H9 (cell line): Measurements from ENCODE around the gene LRRFIP2. TPM values are rescaled to one million over a fixed set of nuclear protein-coding genes. Genes with fewer than 3 reads are reported as not detected.

Experiments
- DNase-seq: peaks from one replicate; pipeline ENCODE4 v3.0.0-alpha.2; 2017
- H2AFZ ChIP-seq: one replicate; pipeline ENCODE4 v1.6.1; 2013; ENCODE audit warnings: mild to moderate bottlenecking, low read length, control low read depth, moderate library complexity
- H2AK5ac ChIP-seq: 2 replicates; pipeline ENCODE4 v1.6.1; 2013; ENCODE audit warnings: low read length, control low read depth, mixed read lengths; ENCODE audit not compliant: insufficient read length
- H2BK120ac ChIP-seq: one replicate; pipeline ENCODE4 v1.6.1; 2013; ENCODE audit warnings: low read depth, mild to moderate bottlenecking, low read length, control low read depth, inconsistent platforms; ENCODE audit not compliant: poor library complexity, severe bottlenecking
- H2BK12ac ChIP-seq: 2 replicates; pipeline ENCODE4 v1.6.1; 2013; ENCODE audit warnings: low read length, control low read depth, mixed read lengths, low read depth; ENCODE audit not compliant: insufficient read length
- H2BK15ac ChIP-seq: 2 replicates; pipeline ENCODE4 v1.6.1; 2013; ENCODE audit warnings: low read depth, low read length, control low read depth
- H2BK20ac ChIP-seq: one replicate; pipeline ENCODE4 v1.6.1; 2013; ENCODE audit warnings: low read depth, mild to moderate bottlenecking, low read length, control low read depth, inconsistent platforms; ENCODE audit not compliant: poor library complexity, severe bottlenecking
- H2BK5ac ChIP-seq: 2 replicates; pipeline ENCODE4 v1.6.1; 2013; ENCODE audit warnings: low read length, control low read depth, mixed read lengths; ENCODE audit not compliant: insufficient read length
- H3K14ac ChIP-seq: 2 replicates; pipeline ENCODE4 v1.6.1; 2013; ENCODE audit warnings: low read length, control low read depth; ENCODE audit not compliant: insufficient read depth
- H3K18ac ChIP-seq: 2 replicates; pipeline ENCODE4 v1.6.1; 2013; ENCODE audit warnings: low read depth, mild to moderate bottlenecking, mixed read lengths, low read length, control low read depth; ENCODE audit not compliant: insufficient read length
- H3K23ac ChIP-seq: 2 replicates; pipeline ENCODE4 v1.6.1; 2013; ENCODE audit warnings: low read length, control low read depth, mixed read lengths, low read depth; ENCODE audit not compliant: insufficient read length
- H3K23me2 ChIP-seq: 2 replicates; pipeline ENCODE4 v1.6.1; 2013; ENCODE audit warnings: low read depth, mild to moderate bottlenecking, mixed read lengths, low read length, control low read depth; ENCODE audit not compliant: insufficient read length, poor library complexity, severe bottlenecking
- H3K27ac ChIP-seq: 2 replicates; pipeline ENCODE4 v1.5.1; 2013; ENCODE audit warnings: low read length, control low read depth, mixed read lengths, low read depth; ENCODE audit not compliant: insufficient read length
- H3K27me3 ChIP-seq: 2 replicates; pipeline ENCODE4 v1.6.1; 2013; ENCODE audit warnings: low read length, control low read depth, inconsistent platforms; ENCODE audit not compliant: insufficient read depth
- H3K4ac ChIP-seq: 2 replicates; pipeline ENCODE4 v1.6.1; 2013; ENCODE audit warnings: low read depth, mild to moderate bottlenecking, control low read depth, inconsistent platforms, low read length, moderate library complexity
- H3K4me1 ChIP-seq: 2 replicates; pipeline ENCODE4 v1.6.1; 2013; ENCODE audit warnings: low read length, control low read depth, inconsistent platforms; ENCODE audit not compliant: insufficient read depth
- H3K4me2 ChIP-seq: 2 replicates; pipeline ENCODE4 v1.6.1; 2013; ENCODE audit warnings: low read length, control low read depth, mixed read lengths; ENCODE audit not compliant: insufficient read length, insufficient read depth
- H3K56ac ChIP-seq: 2 replicates; pipeline ENCODE4 v1.6.1; 2013; ENCODE audit warnings: low read depth, mild to moderate bottlenecking, mixed read lengths, low read length, control low read depth; ENCODE audit not compliant: insufficient read length
- H3K79me1 ChIP-seq: 2 replicates; pipeline ENCODE4 v1.6.1; 2013; ENCODE audit warnings: low read depth, mild to moderate bottlenecking, moderate library complexity, low read length, control low read depth, inconsistent platforms; ENCODE audit not compliant: insufficient read depth, poor library complexity, severe bottlenecking
- H3K79me2 ChIP-seq: 2 replicates; pipeline ENCODE4 v1.6.1; 2013; ENCODE audit warnings: low read length, control low read depth, inconsistent platforms; ENCODE audit not compliant: insufficient read depth
- H3K9ac ChIP-seq: 2 replicates; pipeline ENCODE4 v1.6.1; 2013; ENCODE audit warnings: low read length, control low read depth, mixed read lengths; ENCODE audit not compliant: insufficient read length; ENCODE audit errors: extremely low read depth
- H3K9me3 ChIP-seq: one replicate; pipeline ENCODE4 v1.6.1; 2013; ENCODE audit warnings: low read depth, low read length, inconsistent platforms; ENCODE audit not compliant: control insufficient read depth
- H3T11ph ChIP-seq: one replicate; pipeline ENCODE4 v1.6.1; 2013; ENCODE audit warnings: mild to moderate bottlenecking, low read length, control low read depth, inconsistent platforms
- H4K20me1 ChIP-seq: one replicate; pipeline ENCODE4 v1.6.1; 2013; ENCODE audit not compliant: control insufficient read depth, insufficient read length, insufficient read depth
- H4K5ac ChIP-seq: 2 replicates; pipeline ENCODE4 v1.6.1; 2013; ENCODE audit warnings: low read depth, mild to moderate bottlenecking, mixed read lengths, low read length, control low read depth; ENCODE audit not compliant: insufficient read length
- H4K8ac ChIP-seq: replicated peaks from 2 replicates; pipeline ENCODE4 v1.6.1; 2013; ENCODE audit warnings: low read length, control low read depth, mixed read lengths, low read depth; ENCODE audit not compliant: insufficient read length
- H4K91ac ChIP-seq: 2 replicates; pipeline ENCODE4 v1.6.1; 2013; ENCODE audit warnings: low read depth, mild to moderate bottlenecking, moderate library complexity, mixed read lengths, low read length, control low read depth; ENCODE audit not compliant: insufficient read length
- H3K27ac Mint-ChIP-seq, 3 experiments: 2 replicates in 2 of 3; 3 replicates in 1 of 3; pipeline ENCODE4 v1.8.0; 2020 to 2021; ENCODE audit warnings: mixed read lengths in 3 of 3, mild to moderate bottlenecking in 1 of 3, moderate library complexity in 1 of 3
- H3K27me3 Mint-ChIP-seq: 2 replicates; pipeline ENCODE4 v1.8.0; 2021; ENCODE audit warnings: low read depth, mild to moderate bottlenecking, moderate library complexity, mixed read lengths
- H3K36me3 Mint-ChIP-seq, 3 experiments: 2 replicates in 2 of 3; 3 replicates in 1 of 3; pipeline ENCODE4 v1.8.0; 2020 to 2021; ENCODE audit warnings: low read depth in 3 of 3, mixed read lengths in 3 of 3; ENCODE audit not compliant: insufficient read depth in 1 of 3
- H3K4me1 Mint-ChIP-seq, 2 experiments: 2 replicates each; pipeline ENCODE4 v1.8.0; 2020; ENCODE audit warnings: mixed read lengths in 2 of 2
- H3K4me3 Mint-ChIP-seq, 2 experiments: 2 replicates in 1 of 2; 3 replicates in 1 of 2; pipeline ENCODE4 v1.8.0; 2020 to 2021; ENCODE audit warnings: mild to moderate bottlenecking in 2 of 2, mixed read lengths in 2 of 2, moderate library complexity in 1 of 2
- H3K9me3 Mint-ChIP-seq, 2 experiments: 2 replicates in 1 of 2; 3 replicates in 1 of 2; pipeline ENCODE4 v1.8.0; 2020; ENCODE audit warnings: mild to moderate bottlenecking in 2 of 2, mixed read lengths in 2 of 2, moderate library complexity in 1 of 2
- WGBS: extraction: QIAGEN DNeasy Blood & Tissue Kit; methylation state at CpG from one replicate; pipeline ENCODE4 v1.1.7; 2013; ENCODE audit warnings: missing lambda C conversion rate, low lambda C conversion rate, mixed read lengths; ENCODE audit not compliant: insufficient read length; ENCODE audit errors: extremely low coverage; 5-methylcytosine and 5-hydroxymethylcytosine counted together
- total RNA-seq: library from RNA; stranded (reverse); gene quantifications from 2 replicates; pipeline ENCODE4 v1.2.1, GENCODE V29; 2021
- TF ChIP-seq, protein P1 (sequence below): fragments of 200-600 bp; sonication (generic); conservative IDR thresholded peaks from 3 replicates; pipeline ENCODE4 v1.8.0; 2021; ENCODE audit warnings: antibody characterized with exemption, mild to moderate bottlenecking

LRRFIP2 gene
- total RNA-seq, 1 experiment from 2014 or later: 30.7 TPM

DNA sequence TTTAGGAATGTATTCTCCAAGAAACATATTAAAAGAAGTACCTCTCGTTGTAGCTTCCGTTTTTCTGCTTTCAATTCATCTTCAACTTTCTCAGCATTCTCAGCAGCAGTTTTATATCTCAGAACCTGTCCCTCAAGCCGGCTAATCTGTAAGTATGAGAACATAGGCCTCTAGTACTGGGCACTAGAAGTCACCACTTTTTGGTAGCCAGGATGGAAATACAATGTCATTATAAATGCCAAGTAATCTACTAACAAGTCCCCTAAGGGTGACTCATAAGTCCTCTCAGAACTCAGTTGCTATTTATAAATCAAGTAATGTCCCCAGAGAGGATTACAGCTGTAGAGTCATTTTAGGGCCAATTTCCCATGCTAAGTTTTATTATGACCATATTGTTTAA lies 120.0 kb downstream of the LRRFIP2 start:
- no peak overlapping the region for H3K9ac ChIP-seq
- no peak overlapping the region for H3K56ac ChIP-seq
- no peaks in the 10 kb centered on the region for H3K23me2 ChIP-seq
- H3K9me3 ChIP-seq: no peaks in the 10 kb centered on the region
- H2BK20ac ChIP-seq: no peak overlapping the region
- H3K18ac ChIP-seq: no peak overlapping the region
- no peak overlapping the region for H3T11ph ChIP-seq
- H3K4ac ChIP-seq: no peak overlapping the region
- H4K20me1 ChIP-seq: no peaks in the 10 kb centered on the region
- Mint-ChIP-seq H3K27ac (no peak overlapping the region; a peak in 1 of 7 replicates), H3K27me3 (no peaks in the 10 kb centered on the region), H3K4me3 (no peak overlapping the region), H3K9me3 (no peaks in the 10 kb centered on the region), H3K4me1 (no peaks in the 10 kb centered on the region), H3K36me3 (peaks cover 7 to 68% (median 35%) of the 10 kb centered on the region in 3 experiments; a peak in 6 of 7 replicates)
- H2BK12ac ChIP-seq: no peak overlapping the region
- H3K4me2 ChIP-seq: no peak overlapping the region
- H2BK5ac ChIP-seq: no peak overlapping the region
- no peak overlapping the region for H4K91ac ChIP-seq
- H2AFZ ChIP-seq: no peak overlapping the region
- no peak overlapping the region for H3K27ac ChIP-seq
- no peak overlapping the region for H4K8ac ChIP-seq
- TF ChIP-seq, protein P1, sequence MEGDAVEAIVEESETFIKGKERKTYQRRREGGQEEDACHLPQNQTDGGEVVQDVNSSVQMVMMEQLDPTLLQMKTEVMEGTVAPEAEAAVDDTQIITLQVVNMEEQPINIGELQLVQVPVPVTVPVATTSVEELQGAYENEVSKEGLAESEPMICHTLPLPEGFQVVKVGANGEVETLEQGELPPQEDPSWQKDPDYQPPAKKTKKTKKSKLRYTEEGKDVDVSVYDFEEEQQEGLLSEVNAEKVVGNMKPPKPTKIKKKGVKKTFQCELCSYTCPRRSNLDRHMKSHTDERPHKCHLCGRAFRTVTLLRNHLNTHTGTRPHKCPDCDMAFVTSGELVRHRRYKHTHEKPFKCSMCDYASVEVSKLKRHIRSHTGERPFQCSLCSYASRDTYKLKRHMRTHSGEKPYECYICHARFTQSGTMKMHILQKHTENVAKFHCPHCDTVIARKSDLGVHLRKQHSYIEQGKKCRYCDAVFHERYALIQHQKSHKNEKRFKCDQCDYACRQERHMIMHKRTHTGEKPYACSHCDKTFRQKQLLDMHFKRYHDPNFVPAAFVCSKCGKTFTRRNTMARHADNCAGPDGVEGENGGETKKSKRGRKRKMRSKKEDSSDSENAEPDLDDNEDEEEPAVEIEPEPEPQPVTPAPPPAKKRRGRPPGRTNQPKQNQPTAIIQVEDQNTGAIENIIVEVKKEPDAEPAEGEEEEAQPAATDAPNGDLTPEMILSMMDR: no peak
- no peak overlapping the region for H4K5ac ChIP-seq
- no CpG with 5 or more reads among the region's 3 CpGs for WGBS
- H2BK120ac ChIP-seq: no peak overlapping the region
- DNase-seq: no peak
- H3K79me1 ChIP-seq: no peaks in the 10 kb centered on the region
- no peaks in the 10 kb centered on the region for H3K27me3 ChIP-seq
- no peaks in the 10 kb centered on the region for H3K4me1 ChIP-seq
- H3K14ac ChIP-seq: no peak overlapping the region
- no peaks in the 10 kb centered on the region for H3K79me2 ChIP-seq
- H3K23ac ChIP-seq: no peak overlapping the region
- H2AK5ac ChIP-seq: no peak overlapping the region
- no peak overlapping the region for H2BK15ac ChIP-seq
